Stimulated activated CD4-positive, alpha-beta T cell treated with anti-CD3 and anti-CD28 coated beads, Interleukin-12 subunit alpha, Interleukin-12 subunit beta, amount 100 ng/mL, for 4 hours (primary cell): Measurements from ENCODE around the gene RASSF8.

Source experiments
- DNase-seq: peaks from one replicate; pipeline ENCODE4 v3.0.0-alpha.2; 2020

The RASSF8 gene

DNA sequence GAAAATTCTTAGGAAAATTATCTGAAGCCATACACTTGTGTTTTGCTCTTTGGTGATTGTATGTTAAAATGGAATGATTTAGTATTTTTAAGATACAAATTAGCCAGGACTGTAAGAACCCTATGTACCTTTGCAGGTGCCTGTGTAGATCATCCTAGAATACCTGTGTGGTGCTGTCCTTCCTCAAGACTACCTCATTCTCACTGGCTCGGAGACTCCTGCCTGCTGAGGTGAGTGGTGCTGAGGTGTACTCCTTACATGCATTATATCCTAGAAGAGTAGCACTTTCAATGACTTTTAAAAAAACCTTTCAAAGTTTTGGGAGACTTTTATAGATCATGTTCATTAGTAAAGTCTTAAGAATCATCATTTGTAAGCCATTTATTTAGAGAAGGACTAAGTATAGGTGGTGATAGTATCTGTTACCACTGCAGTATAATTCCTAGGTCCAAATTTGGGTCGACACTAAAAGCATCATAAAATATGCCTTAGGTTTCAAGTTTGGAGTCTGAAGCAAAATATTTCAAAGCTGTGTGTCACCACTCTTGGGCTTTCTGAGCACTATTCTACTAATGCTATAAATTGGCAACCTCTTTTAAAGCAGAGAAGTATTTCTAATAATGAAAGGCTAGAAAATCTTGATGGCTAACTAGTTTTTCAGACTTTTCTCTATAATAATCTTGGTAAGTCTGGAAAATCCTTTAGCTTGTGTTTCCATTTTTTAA is 36.6 kb downstream of the RASSF8 start:
- DNase-seq = no peak

GRCh38 chr12:25995906-25996305 is 37.4 kb downstream of the RASSF8 start:
- DNase-seq = no peak

- DNase-seq = no peak
These were observed 38.2 kb downstream of the RASSF8 start for GRCh38 chr12:25996677-25997076.

DNA sequence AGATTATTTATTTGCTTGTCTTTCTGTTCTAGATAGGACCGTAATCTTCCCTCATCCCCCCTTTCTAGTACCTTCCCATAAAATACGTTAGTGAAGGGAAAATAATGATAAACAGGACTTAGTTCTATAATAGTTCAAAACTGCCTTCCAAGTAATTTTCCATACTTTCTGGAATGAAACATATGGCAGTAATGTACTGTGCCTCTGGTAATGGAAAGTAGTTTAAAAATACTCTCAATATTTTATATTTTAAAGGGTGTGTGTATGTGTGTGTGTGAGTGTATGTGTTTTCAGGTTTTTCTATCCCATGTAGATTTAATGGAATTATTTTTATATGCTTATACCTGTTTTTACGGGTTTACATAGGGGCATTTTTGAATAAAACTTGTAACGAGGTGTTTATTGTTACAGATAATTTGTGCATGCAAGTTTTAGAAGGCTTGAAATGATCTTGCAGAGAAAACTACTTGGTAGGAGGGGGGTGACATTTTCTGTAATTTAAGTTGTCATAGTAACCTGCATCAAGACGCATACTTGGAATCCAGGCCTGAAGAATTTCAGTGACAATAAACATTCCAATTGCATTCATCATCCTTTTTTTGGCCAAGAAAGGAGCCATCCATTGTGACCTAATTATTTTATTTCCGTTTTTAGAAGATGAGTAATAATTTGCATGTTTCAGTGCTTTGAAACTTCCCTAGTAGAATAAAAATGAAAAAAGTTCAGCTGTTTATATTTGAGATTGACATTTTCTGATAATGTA is 38.9 kb downstream of the RASSF8 start:
- DNase-seq = no peak

- DNase-seq = no peak
These were observed 42.4 kb downstream of the RASSF8 start for GRCh38 chr12:26000898-26001297.

- no peak for DNase-seq
These were observed 43.0 kb downstream of the RASSF8 start for GRCh38 chr12:26001530-26001929.

GRCh38 chr12:26003065-26003464 is 44.6 kb downstream of the RASSF8 start:
- no peak for DNase-seq

DNA sequence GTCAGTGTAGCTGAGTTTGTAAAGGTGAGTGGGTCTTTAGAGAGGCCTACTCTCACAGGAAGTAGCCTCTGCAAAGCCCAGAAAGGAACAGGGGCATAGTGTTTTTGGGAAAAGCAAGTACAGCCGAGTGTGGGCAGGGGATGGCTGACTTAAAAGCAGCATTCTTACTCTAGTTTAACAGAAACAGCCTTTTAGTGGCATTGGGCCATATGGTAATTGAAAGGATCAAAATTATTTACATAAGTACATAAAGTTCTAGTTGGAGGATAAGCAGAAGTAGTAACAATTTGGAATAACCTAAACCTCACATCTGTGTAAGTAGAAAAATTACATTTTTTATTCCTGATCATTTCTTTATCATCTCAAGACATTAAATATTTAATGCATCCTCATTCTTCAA is 49.1 kb downstream of the RASSF8 start:
- DNase-seq = no peak

DNA sequence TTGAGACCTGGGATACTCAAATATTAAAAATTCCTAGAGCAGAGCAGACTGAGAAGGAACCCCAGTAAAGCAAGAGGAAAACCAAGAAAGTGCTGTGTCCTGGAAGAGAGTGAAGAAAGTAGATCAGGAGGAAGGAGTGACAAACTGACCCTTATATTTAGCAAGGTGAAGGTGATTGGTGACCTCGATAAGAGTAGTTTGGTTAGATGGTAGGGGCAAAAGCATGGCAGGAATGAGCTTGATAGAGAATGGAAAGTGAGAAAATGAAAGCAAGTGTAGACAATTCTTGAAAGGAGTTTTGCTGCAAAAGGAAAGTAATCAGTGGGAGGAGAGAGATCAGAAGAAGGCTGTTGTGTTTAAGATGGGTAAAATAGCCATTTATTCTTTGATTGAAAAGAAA is 51.1 kb downstream of the RASSF8 start:
- DNase-seq = no peak

DNA sequence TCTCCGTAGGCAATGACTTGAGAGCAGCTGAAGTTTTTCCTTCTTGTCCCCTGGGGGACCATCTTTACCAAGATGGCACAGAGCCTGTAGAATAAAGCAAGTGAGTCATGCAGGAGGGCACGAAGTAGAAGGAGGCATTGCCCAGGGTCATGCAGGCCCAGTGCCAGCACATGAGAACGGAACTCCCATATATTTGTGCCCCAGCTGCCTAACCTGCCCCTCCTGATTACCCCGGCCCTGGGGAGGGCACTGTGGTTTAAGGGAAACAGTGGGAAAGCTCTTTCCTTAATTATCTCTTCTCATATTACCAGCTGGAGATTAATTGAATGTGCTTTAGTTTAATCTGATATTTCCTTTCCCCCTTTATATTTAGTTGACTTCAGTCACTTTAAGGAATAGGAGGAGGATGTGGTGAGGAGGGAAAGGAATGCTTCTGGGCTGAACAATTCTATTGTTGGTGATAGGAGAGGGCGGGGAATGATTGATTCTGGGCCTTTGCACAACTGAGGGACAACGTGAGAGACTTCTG is 51.9 kb downstream of the RASSF8 start:
- no peak for DNase-seq

GRCh38 chr12:26011099-26011498 is 52.6 kb downstream of the RASSF8 start:
- no peak for DNase-seq

DNA sequence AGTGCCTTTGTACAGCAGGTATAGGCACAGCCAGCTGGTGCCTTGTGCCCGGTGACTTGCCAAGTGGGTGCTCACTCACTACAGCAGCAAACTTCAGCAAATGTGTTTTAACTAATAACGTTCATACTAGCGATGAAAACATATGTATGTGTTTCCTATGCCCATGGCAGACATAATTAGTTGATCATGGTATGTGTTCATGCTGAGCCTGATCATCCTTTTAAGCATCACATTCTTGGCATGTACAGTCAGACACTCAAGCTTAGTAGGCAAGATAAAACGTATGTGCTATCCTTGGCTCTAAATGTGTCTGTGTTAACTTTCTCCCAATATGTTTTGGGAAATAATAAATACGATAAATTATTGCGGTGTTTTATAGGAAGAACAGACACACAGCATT is 55.6 kb downstream of the RASSF8 start:
- DNase-seq = no peak

DNA sequence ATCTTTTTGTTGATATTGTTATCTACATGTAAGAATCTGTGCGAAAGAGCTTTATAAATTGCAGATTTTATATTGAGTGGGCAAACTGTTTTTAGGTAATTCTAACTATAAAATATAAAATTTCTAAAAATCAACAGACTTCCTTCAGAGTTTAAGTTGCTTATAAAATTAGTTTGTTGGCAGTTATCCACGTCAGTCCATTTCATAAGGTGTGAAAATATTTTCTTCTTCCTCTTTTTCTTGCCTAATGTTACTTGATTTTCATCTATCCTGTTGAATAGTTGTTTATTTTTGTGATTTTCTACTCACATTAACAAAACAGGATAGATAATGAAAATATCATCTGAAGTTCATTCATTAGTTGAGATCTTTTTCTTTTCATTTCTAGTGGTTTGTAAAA is 58.0 kb downstream of the RASSF8 start:
- DNase-seq = no peak

DNA sequence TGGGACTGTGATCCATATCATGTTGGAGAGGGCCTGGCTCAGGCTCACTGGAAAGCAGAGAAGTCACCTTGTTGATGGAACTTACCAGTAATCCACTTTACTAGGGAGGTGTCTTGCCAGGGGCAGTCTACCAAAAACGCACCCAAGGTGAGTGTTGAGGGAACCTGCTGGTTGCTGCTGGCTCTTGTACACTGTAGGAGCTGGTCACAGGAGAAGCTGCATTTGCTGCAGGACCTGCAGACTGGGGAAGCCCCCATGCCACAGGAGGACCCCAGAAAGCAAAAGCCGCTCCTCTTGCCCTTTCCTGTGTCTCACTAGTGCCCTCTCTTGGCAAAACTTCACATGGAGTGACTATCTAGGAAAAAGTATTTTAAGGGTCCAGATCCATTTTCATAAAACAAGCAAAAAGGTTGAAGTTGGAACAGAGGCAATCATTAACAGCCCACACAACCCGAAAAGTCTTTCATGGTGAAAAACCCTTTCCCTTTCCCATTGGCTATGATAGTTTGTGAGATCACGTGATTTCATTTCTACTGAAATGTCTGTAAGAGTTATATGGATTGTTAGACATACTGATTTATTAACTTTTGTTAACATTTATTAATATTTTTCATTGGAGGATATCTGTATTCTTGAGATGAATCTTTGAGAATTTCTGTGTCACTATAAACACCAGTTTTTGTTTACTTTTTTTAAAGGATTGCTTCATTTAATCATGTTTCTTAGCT is 59.2 kb downstream of the RASSF8 start:
- no peak for DNase-seq

GRCh38 chr12:26018926-26019325 is 60.4 kb downstream of the RASSF8 start:
- no peak for DNase-seq

DNA sequence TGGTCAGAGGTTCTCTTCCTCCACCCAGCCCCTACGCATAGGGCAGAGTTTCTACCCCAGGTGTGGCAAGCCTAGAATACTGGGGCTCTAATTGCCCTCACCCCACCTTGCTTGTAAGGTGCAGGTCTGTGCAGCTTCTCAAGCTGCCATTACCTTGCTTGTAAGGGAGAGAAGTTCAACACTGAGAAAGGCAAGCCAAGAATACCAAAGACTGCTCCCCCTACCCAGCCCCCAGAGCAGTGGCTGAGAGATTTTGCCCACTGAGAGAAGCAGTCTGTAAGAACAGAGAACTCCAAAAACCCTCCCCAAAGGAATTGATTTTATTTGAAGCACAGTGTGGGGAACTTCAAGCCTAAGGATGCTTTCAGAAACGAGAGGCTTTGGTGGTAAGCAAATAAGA is 63.1 kb downstream of the RASSF8 start:
- DNase-seq = no peak

DNA sequence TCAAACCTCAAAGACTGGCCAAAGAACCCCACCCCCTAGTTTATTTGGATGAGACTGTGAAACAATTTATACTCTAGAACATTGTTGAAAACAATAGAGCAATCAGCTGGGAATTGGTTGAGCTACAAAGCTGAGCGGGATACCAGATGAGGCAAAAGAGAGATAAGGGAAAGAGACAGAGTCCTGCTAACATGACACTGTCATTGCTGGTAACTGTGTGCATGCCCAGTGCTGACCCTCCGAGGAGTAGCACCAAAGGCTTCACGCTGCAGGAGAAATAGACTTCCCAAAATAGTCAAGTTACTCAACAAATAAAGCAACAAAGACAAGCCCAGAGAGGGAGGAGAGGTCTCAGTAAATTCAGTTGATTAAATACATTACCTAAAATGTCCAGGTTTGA is 63.6 kb downstream of the RASSF8 start:
- no peak for DNase-seq

GRCh38 chr12:26026713-26027112 is 68.2 kb downstream of the RASSF8 start:
- DNase-seq = no peak

DNA sequence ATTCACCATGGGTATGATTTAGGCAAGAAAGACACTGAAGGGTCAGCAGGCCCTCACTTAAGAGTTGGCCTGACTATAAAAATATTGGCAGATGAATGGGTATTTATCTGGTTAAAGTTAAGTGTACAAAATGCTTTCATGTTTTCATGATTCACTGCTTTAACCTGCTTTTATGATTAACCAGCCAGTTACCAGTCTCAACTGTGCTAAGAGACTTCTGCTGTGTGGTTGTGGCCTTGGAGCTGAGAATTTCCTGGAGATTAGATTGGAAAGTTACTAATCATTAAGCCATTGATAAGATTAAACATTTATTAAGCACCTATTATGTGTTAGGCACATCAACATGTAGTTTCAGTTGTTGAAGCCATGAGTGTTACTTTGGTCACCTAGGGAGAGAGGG is 68.9 kb downstream of the RASSF8 start:
- no peak for DNase-seq

GRCh38 chr12:26028953-26029735 is 70.7 kb downstream of the RASSF8 start:
- DNase-seq = no peak

DNA sequence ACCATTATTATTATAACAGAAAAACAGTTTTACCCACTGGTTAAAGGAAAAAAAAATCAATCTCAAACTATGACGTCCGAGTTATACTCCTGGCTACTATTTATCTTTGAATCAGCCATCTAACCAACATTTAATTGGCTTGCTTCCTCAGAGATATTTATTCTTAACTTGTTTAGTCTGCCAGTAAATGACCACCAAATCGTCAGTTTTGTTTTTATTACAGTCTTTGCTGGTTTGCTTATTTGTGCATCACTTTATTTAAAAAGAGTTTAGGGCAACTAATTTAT is 71.2 kb downstream of the RASSF8 start:
- no peak for DNase-seq

- no peak for DNase-seq
These were observed 71.9 kb downstream of the RASSF8 start for GRCh38 chr12:26030371-26030770.

DNA sequence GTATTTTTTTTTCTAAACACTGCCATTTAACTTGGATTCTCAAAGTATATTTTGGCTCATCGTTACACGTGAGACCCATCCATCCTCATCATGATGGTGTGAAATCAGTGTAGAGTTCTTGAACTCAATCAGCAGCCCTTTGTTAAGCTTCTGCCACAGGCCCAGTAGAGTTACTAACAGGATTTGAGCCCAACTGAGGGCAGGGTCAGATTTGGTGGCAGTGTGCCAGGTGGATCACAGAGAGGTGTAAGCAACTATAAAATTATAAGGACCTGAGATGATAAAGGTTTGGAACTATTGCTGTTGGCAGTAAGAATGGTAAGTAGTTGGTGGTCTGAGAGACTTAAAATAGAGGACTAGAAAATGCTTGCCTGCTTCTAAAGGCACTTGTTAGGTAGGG is 72.8 kb downstream of the RASSF8 start:
- no peak for DNase-seq
